HCT116 (cell line): ENCODE results near the gene PM20D1.

Experiments used
- EZH2 ChIP-seq: fragments of 200-600 bp; sonication (generic); IDR thresholded peaks from 2 replicates; pipeline ENCODE4 v1.6.1; 2017; ENCODE audit warnings: antibody characterized with exemption, mixed run types
- TF ChIP-seq, protein P1 (sequence below), 3 experiments: fragments of 200-600 bp in 1 of 3; sonication (generic) in 1 of 3; IDR thresholded peaks in 2 of 3; conservative IDR thresholded peaks in 1 of 3; 2 replicates each; pipeline ENCODE4 v1.5.1; 2012 to 2017; ENCODE audit warnings: low read depth in 2 of 3, low read length in 2 of 3, antibody characterized with exemption in 1 of 3, borderline replicate concordance in 1 of 3, control low read depth in 1 of 3, mild to moderate bottlenecking in 1 of 3, mixed read lengths in 1 of 3, mixed run types in 1 of 3, moderate library complexity in 1 of 3; ENCODE audit not compliant: insufficient read depth in 1 of 3
- TF ChIP-seq, protein P2 (sequence below): IDR thresholded peaks from 2 replicates; pipeline ENCODE4 v1.6.1; 2012; ENCODE audit warnings: low read depth

DNA sequence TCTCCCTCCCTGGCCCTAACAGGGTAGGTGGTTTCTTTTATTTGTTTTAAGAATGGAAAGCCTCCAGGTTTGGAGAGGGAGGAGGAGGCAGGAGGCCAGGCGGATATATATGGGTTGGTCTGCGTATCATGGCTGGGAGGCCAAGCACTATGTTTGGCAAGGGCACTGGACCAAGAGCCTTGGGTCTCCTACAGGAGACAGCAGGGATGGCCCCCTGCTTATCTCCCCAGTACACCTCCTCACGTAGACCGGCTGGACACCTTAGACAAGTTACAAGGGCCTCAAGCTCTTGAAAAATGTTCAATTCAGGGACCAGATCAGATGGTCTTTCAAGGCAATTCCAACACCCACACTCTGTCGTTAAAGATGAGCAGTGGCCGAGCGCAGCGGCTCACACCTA, 47.9 kb downstream of the PM20D1 start:
- no peak for TF ChIP-seq EZH2
- TF ChIP-seq, protein P1, sequence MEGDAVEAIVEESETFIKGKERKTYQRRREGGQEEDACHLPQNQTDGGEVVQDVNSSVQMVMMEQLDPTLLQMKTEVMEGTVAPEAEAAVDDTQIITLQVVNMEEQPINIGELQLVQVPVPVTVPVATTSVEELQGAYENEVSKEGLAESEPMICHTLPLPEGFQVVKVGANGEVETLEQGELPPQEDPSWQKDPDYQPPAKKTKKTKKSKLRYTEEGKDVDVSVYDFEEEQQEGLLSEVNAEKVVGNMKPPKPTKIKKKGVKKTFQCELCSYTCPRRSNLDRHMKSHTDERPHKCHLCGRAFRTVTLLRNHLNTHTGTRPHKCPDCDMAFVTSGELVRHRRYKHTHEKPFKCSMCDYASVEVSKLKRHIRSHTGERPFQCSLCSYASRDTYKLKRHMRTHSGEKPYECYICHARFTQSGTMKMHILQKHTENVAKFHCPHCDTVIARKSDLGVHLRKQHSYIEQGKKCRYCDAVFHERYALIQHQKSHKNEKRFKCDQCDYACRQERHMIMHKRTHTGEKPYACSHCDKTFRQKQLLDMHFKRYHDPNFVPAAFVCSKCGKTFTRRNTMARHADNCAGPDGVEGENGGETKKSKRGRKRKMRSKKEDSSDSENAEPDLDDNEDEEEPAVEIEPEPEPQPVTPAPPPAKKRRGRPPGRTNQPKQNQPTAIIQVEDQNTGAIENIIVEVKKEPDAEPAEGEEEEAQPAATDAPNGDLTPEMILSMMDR (IDR thresholded peaks at IDR 0.05 in 2 of 3, conservative IDR thresholded peaks at IDR 0.05 in 1 of 3; ENCODE audit: borderline replicate concordance in 1 of 3, insufficient read depth in 1 of 3, low read depth in 2 of 3, low read length in 2 of 3), result no peak
- TF ChIP-seq, protein P2, sequence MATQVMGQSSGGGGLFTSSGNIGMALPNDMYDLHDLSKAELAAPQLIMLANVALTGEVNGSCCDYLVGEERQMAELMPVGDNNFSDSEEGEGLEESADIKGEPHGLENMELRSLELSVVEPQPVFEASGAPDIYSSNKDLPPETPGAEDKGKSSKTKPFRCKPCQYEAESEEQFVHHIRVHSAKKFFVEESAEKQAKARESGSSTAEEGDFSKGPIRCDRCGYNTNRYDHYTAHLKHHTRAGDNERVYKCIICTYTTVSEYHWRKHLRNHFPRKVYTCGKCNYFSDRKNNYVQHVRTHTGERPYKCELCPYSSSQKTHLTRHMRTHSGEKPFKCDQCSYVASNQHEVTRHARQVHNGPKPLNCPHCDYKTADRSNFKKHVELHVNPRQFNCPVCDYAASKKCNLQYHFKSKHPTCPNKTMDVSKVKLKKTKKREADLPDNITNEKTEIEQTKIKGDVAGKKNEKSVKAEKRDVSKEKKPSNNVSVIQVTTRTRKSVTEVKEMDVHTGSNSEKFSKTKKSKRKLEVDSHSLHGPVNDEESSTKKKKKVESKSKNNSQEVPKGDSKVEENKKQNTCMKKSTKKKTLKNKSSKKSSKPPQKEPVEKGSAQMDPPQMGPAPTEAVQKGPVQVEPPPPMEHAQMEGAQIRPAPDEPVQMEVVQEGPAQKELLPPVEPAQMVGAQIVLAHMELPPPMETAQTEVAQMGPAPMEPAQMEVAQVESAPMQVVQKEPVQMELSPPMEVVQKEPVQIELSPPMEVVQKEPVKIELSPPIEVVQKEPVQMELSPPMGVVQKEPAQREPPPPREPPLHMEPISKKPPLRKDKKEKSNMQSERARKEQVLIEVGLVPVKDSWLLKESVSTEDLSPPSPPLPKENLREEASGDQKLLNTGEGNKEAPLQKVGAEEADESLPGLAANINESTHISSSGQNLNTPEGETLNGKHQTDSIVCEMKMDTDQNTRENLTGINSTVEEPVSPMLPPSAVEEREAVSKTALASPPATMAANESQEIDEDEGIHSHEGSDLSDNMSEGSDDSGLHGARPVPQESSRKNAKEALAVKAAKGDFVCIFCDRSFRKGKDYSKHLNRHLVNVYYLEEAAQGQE, result no peak
